Activated CD4-positive, alpha-beta T cell treated with anti-CD3 and anti-CD28 coated beads for 4 hours (primary cell): Measurements from ENCODE around the gene FUT8.

ENCODE experiments used
- DNase-seq, 2 donors: peaks; one replicate each; pipeline ENCODE4 v3.0.0-alpha.2; 2020

FUT8 gene

DNA sequence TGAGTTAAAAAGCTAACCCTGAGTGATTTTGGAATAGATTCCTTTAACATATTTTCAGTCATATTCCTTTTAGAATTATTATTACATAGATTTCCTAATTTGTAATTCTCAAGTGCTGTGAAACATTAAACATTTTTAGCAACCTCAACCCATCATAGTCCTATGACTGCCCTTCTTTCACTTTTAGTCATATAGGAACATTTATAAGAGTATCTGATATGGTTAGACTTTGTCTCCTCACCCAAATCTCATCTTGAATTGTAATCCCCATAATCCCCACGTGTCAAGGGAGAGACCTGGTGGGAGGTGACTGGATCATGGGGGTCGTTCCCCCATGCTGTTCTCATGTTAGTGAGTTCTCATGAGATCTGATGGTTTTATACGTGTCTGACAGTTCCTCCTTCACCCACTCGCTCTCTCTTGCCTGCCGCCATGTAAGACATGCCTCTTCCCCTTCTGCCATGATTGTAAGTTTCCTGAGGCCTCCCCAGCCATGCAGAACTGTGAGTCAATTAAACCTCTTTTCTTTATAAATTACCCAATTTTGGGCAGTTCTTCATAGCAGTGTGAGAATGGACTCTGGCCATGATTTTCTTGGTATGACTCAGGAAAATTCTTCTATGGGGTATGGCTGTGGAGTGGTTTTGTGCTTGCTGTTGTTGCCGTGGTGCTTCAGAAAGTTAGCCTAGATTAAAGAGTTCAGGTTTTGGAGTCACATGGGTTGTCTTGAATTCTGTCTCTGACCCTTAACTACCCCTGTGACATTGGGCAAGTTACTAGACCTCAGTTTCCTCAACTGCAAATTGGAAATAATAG lies 83.9 kb downstream of the FUT8 start:
- DNase-seq: no peak

DNA sequence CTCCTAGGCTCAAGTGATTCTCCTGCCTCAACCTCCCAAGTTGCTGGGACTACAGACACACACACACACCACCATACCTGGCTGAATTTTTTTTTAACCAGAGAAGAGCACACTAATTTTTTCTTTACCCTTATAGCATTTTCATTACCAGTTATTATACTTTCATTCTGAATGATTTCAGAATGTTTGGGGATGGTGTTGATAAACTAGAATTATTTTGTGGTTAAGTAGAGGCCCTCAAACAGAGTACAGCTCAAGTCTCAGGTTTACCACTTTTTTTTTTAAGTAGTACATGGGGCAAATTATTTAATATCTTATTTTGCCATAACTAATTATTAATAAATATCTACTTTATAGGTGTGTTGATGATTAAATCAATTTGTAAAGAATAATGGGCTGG lies 86.6 kb downstream of the FUT8 start:
- DNase-seq: no peak

DNA sequence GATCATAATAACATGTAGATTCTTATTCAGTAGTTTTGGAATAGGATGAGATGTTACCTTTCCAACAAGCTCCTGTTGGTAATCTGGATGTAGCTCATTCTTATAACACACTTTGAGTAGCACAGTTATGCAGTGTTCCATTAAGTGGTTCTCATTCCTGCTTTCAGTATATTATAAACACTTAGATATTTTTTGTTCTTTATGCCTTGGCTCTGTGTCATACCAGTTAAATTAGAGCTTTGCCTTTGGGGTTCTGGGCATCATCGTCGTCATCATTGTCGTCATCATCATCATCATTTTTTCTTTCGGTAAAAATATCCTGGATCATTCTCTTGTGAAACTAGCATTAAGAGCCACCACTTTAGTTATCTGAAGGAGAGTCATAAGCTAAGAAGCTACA lies 87.5 kb downstream of the FUT8 start:
- no peak for DNase-seq

DNA sequence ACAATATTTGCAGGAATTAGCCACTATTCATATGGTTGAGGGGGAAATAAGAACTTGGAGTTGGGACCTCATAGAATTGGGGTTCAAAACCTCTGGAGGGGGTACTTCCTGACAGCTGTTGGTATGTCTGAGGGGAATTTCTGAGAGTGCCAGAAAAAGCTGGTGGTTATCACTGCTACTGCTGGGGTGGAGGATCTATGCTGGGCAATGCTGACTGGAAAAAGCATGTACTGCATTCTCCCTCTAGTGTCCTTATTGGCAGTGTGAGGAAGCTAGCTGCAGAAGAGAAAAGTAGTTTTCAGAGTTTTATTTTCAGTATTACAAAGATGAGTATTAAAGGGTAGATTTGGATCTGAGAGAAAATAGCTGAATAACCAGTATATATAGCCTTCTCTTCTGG lies 88.8 kb downstream of the FUT8 start:
- DNase-seq: no peak

DNA sequence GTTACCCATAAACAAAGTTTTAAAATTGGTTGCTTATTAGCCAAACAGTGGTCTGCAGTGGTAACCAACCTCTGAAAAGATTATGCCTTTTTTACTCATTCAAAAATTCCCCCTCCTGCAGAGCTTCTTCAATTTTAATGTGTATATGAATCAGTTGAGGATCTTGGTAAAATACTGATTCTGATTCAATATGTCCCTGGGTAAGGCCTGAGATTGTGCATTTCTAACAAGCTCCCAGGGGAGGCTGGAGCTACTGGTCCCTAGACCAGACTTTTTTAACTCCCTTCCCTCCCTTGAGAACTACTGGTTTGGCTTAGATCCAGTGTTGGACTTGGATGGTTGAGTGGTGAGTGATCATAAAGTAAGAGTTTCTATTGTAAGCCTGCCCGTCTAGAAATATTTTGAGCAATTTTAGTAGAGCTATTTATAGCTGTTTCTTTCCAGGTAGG lies 90.2 kb downstream of the FUT8 start:
- no peak for DNase-seq

DNA sequence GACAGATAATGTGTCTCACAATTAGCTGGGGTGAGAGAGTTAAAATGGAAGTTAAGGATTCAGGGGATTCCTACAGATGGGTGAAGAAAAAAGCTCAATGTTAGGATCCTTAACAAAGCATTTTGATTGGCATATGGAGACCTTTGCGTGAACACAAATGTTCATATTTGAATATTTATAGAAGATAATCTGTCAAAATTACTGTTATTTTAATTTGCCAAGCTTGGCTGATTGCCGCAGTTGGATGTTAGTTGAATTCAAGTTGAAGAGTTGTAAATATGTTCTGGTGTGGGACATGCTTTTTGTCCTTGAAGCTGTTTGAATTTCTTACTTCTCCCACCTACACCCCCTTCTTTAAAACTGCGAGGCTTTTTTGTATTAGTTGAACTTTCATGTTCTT lies 91.2 kb downstream of the FUT8 start:
- no peak for DNase-seq

DNA sequence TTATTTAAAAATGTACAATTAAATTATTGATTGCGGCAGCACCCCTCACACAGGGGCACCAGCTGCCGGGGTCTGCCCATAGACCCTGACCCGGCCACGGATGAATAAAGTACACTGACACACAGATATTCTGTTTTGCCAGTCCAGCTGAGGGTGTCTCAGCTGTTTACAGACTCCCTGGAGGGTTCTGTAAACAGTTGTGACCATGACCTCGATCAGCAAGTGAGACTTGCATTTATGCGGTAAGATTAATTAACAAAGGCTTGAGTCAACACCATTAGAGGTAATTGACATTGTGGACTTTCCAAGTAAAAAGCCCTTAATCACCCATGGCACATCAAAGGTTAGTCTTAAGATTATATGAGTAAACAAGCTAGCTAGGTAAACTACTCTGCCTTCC lies 94.3 kb downstream of the FUT8 start:
- no peak for DNase-seq

DNA sequence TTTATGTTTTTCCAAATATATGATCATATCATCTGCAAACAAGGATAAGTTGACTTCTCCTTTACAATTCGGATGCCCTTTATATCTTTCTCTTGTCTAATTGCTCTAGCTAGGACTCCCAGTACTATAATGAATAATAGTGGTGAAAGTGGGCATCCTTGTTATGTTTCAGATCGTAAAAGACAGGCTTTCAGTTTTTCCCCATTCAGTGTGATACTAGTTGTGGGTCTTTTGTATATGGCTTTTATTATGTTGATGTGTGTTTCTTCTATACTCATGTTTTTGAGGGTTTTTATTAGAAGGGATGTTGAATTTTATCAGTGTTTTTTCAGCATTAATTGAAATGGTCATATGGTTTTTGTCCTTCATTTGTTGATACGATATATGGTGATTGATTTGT lies 97.3 kb downstream of the FUT8 start:
- no peak for DNase-seq

DNA sequence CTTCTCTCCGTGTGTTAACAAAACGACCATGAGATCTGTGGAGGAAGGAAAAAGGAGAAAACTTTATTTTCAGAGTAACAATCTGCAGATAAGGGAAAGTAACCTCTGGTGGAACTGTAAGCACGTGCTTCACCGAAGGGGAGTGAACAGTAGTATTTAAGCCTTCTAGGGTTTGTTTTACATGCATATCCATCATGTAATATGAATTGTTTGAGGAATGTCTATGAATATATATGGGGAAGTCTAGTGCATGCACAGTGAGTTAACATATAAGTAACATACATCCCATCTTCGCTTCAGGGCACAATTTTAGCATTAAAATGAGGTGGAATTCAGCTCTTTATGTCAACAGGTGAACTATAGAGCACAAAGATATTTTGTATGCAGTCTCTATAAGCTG lies 101.1 kb downstream of the FUT8 start:
- no peak for DNase-seq

DNA sequence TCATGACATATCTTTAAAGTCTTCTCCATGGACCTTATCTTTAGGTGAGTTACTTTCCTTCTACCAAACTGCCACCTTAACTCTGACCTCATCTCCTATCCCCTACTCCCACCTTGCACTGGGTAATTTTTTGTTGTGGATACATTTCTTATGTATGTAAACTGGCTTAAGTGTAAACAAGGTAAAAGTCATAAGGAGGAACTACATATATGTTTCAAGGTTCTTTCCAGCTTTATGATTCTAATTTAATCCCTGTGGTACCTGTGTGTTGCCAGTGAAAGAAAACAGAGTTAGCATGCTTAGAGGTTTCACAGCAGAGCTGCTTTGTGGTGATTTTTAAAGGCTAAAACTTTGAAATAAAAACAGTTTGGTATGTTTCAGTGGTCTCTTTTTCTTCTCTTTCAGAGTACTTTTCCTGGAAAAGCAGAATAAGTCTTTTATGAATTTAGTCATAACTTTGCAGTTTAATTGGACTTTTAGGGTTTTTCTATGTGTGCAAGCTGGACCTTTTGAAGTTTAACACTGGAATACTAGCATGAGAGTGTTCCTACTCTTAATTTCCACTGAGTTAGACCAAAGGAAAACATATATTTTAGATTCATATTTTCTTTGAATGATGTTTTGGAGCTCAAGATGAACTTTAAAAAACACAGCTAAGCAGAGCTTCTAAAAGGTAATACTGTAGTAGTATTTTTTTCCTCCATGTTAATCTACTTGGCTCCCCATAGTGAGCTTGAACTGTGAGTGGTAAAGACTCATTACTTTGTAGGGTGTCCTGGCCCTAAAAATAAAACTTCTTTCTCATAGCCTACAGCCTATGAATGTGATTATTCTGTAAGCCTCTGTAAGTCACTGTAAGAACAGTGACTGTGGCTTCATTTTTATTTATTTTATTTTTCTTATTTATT lies 105.4 kb downstream of the FUT8 start:
- no peak for DNase-seq

DNA sequence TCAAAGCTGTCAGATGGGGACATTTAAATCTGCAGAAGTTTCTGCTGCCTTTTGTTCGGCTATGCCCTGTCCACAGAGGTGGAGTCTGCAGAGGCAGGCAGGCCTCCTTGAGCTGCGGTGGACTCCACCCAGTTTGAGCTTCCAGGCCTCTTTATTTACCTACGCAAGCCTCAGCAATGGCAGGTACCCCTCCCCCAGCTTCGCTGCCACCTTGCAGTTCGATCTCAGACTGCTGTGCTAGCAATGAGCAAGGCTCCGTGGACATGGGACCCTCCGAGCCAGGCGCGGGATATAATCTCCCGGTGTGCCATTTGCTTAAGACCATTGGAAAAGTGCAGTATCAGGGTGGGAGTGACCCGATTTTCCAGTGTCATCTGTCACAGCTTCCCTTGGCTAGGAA lies 115.5 kb downstream of the FUT8 start:
- no peak for DNase-seq

DNA sequence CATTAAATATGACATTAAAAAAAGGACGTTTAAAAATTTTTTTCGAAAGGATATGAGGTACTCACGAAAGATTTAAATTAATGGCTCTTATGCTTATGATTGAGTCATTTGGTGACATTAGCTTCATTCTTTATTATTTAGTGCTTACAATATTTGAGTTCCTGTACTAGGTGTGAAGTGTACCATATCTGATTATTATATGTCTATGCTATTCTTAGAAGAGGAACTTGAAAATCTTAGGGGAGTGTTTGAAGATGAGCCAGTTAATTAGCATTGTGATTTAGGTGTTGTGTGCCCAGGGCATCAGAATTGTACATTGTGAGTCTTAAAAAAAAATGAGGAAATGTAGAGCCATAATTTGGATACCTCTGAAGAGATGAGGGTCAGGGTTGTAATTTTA lies 118.6 kb downstream of the FUT8 start:
- DNase-seq: no peak

DNA sequence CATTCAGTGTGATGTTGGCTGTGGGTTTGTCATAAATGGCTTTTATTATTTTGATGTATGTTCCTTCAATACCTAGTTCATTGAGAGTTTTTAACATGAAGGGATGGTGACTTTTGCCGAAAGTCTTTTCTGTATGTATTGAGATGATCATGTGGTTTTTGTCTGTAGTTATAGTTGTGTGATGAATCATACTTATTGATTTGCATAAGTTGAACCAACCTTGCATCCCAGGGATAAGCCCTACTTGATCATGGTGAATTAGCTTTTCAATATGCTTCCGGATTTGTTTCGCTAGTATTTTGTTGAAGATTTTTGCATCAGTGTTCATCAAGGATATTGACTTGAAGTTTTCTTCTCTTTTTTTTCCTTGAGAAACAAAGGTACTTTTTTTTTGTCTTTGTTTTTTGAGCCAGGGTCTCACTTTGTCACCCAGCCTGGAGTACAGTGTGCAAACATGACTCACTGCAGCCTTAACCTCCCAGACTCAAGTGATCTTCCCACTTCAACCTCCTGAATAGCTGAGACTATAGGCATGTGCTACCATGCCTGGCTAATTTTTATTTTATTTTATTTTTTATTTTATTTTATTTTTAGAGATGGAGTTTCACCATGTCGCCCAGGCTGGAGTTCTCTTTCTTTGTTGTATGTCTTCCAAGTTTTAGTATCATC lies 121.3 kb downstream of the FUT8 start:
- DNase-seq: no peak

DNA sequence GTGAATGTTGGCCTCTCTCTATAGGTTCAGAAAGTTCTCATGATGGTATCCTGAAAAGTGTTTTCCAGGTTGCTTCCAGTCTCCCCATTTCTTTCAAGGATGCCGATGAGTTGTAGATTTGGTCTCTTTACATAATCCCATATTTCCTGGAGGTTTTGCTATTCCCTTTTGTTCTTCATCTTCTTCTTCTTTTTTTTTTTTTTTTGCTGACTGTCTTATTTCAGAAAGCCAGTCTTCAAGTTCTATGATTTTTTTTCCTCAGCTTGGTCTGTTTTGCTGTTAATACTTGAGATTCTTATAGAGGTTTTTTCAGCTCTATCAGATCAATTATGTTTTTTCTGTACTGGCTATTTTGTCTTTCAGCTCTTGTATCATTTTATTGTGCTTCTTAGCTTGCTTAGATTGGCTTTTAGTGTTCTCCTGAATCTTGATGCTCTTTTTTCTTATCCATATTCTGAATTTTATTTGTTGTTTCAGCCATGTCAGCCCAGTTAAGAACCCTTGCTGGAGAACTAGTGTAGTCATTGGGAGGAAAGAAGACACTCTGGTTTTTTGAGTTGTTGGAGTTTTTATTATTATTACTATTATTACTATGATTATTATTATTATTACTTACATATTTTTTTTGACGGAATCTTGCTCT lies 124.4 kb downstream of the FUT8 start:
- no peak for DNase-seq

DNA sequence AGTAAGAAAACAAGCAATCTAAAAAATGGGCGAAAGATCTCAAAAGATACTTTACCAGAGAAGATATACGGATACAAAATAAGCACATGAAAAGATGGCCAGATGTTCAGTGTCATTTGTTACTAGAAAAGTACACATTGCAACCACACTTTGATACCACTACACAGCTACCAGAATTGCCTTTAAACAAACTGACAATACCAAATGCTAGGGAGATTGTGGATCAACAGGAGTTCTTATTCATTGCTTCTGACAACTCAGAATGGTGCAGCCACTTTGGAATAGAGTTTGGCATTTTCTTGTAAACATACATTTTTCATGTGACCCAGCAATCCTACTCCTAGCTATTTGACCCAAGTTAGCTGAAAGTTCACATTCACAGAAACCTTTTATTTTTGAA lies 136.3 kb downstream of the FUT8 start:
- no peak for DNase-seq

DNA sequence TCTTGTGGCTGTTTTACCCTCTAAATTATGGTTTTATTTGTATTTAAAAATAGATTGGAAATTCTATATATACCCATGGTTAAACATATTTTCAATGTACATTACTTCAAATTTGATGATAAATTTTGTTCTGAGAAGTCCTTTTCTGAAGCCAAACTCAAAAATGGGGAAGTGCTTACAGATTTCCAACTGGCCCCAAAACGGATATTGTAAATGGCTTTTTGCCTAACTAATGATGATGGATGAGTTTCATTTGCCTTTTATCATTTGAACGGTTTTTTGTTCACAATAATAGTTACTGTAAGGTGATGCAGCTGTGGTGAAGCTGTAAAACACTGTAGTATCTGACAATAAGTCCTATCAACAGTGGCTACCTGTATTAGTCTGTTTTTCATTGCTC lies 136.9 kb downstream of the FUT8 start:
- no peak for DNase-seq

DNA sequence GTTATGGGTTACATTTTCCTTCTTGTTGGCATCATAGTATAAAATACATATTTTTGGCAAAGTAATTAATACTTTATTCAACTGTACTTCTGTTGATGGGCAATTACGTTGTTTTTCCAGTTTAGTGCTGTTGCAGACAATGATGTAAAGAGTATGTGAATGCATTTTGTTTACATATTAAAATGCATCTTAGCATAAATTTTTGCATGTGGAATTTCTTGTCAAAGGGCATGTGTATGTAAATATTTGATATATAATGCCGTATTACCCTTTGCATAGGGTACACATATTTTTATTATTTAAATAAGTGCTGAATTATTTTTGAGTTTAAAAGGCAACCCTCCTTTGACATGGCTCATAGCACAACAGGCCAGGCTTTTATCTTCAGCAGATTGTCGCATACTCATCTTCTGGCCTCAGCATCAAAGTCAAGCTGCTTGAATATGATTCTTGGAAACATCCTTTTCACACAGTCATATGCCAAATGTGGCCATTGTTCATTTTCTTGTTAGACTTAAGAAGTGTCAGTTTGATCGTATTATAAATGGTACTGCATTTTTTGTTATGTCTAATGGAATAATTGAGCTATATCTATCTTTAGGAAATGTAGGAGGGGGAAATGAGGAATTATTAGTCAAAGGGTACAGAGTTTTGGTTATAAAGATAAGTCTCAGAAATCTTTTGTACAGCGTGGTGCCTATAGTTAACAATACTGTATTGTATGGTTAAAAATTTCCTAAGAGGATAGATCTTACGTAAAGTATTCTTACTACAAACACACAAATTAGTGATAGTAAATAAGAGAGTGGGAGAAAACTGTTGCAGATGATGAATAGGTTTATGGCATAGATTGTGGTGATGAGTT lies 138.5 kb downstream of the FUT8 start:
- DNase-seq: no peak

DNA sequence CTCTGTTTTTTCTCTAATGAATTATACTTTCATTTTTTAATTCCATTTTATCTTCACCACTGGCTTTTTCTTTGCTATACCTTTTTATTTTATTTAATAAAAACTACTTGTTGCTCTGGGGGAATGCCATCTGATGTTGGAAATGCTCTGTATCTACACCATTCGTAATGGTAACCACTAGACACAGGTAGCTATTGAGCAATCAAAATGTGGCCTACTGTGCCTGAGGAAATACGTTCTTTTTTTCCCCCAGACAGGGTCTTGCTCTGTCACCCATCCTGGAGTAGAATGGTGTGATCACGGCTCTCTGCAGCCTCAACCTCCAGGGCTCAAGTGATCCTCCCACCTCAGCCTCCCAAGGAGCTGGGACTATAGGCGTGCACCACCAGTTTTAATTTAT lies 140.2 kb downstream of the FUT8 start:
- no peak for DNase-seq

DNA sequence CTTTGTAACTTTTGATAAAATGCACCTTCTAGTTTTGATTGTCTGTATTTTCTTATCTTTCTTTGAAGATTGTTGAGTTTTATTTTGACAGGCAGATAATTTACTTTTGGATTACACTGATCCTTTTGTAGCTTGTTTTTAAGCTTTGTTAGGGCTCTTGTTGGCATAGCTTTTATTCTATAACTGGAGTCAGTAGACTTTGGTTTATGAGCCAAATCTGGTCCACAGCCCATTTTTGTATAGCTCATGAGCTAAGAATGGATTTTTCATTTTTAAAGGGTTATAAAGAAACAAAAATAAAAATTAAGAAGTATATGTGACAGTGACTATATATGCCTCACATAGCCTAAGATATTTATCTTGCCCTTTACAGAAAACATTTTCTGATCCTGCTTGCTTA lies 142.3 kb downstream of the FUT8 start:
- no peak for DNase-seq

DNA sequence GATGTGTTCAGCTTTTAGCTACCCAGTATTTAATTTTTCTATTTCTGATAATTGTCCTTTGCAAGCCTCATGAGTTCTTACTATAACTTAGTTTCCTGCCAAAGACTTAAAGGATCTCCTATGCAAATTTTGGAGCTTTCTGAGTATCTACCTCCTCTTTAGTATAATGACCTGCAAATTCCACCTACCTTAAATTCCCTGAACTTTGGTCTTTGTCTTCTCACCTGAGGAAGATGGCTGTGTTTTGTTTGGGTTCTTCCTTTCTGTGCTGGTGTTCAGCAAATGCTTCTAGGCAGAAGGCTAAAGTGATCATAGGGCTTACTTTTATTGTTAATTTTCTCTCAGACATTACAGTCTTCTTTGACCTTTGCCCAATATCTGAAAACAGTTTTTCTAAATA lies 142.8 kb downstream of the FUT8 start:
- no peak for DNase-seq

DNA sequence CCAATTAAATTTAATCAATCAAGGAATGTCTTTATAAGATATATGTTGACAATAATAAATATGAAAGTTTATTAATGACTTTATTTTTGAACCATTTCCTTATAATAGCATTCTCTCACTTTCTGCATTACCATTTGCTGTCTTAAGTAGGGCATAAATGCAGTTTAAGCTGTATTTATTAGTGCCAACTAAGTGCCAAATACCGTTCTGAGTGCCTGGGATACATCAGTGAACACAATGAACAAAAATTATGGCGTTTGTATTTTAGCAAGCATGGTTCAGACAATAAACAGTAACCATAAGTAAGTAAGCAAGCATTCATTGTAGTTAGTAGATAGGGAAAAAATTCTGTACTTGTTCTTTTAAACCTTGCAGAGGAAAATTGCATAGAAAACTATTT lies 145.8 kb downstream of the FUT8 start:
- DNase-seq: no peak
